ENCODE results near the gene DOK1. TPM values are rescaled to one million over a fixed set of nuclear protein-coding genes. Genes with fewer than 3 reads are reported as not detected.

The DOK1 gene
- total RNA-seq, 1 donor from 2014 or later, result 19.3 TPM

DNA sequence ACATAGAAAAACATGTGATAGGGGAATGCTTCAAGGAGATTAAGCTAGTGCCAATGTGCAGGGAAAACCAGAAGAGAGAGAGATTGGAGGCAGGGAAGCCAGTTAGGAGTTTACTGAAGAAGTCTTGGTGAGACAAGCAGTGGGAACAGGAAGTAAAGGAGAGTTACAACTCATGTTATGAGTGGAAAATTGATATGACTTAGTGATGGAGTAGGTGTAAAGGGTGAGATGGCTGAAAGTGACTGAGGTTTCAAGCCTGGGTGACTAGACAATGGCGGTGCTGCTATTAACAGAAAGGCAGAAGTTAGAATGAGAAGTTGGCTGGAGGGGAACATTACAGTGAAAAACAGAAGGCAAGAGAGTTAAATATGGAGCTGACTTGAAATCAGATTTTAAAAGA lies 16.5 kb downstream of the DOK1 start:
- H3K79me2 ChIP-seq (ENCODE audit: insufficient read depth, low read length), result no peaks in the 10 kb centered on the region
- H3K27me3 Mint-ChIP-seq (ENCODE audit: low read depth, unreplicated experiment), result no peaks in the 10 kb centered on the region
- H3K4me2 ChIP-seq (ENCODE audit: low read length), result no peak overlapping the region
- no peaks in the 10 kb centered on the region for H3K9me3 ChIP-seq (ENCODE audit: insufficient read depth, low read depth, low read length)
- DNase-seq (ENCODE audit: low read depth), result no peak
- peaks cover 23% of the 10 kb centered on the region for H3K4me1 Mint-ChIP-seq (ENCODE audit: low read depth, unreplicated experiment)
- H3K27ac Mint-ChIP-seq (ENCODE audit: unreplicated experiment), result no peak overlapping the region
- no peak for FAIRE-seq
- no peak overlapping the region for H3K4me3 ChIP-seq (ENCODE audit: insufficient read depth, low read depth, low read length)
- H3K9ac ChIP-seq (ENCODE audit: low read length), result no peak overlapping the region
- H3K36me3 Mint-ChIP-seq (ENCODE audit: low read depth, unreplicated experiment), result no peaks in the 10 kb centered on the region
- H4K20me1 ChIP-seq (ENCODE audit: insufficient read depth, low read length), result no peaks in the 10 kb centered on the region
- H3K27me3 ChIP-seq (ENCODE audit: insufficient read depth, low read length), result no peaks in the 10 kb centered on the region
- no peaks in the 10 kb centered on the region for H3K36me3 ChIP-seq (ENCODE audit: insufficient read depth, low read length)
- H3K4me3 Mint-ChIP-seq (ENCODE audit: unreplicated experiment), result no peak overlapping the region
- H3K9me3 Mint-ChIP-seq (ENCODE audit: unreplicated experiment), result no peaks in the 10 kb centered on the region
- TF ChIP-seq EZH2 (IDR thresholded peaks at IDR 0.05; ENCODE audit: insufficient read depth, low read length), result no peak
- H3K27ac ChIP-seq (ENCODE audit: low read depth, low read length), result no peak overlapping the region
- peaks cover 36% of the 10 kb centered on the region for H3K4me1 ChIP-seq (ENCODE audit: insufficient read depth, low read length)
- H2AFZ ChIP-seq (ENCODE audit: low read depth, low read length), result no peak overlapping the region

DNA sequence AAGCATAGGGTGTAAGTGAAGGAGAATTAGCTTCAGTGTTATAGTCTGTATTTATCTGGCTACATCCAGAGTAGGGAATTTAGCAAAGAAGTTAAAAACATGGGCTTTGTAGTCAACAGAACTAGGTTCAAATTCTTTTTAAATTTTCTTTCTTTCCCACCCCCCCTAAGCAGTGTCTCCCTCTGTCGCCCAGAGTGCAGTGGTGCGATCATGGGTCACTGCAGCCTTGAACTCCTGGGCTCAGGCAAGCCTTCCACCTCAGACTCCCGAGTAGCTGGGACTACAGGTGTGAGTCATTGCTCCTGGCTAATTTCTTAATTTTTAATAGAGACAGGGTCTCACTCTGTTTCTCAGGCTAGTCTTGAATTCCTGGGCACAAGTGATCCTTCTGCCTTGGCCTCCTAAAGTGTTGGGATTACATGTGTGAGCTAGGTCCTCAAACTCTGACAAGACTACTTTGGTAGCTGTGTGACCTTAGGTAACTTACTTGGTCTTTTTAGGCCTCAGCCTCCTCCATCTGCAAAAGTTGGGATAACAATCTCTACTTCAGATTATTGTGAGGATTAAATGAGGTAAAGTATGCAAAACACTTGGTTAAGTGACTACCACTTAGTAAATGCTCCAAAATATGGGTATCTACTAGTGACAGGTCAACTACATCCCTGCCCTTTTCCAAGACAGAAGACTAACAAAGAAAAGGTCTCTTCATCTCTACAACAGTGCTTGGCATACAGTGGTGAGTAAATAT lies 17.8 kb downstream of the DOK1 start:
- DNase-seq (ENCODE audit: low read depth), result no peak
- H3K4me1 ChIP-seq (ENCODE audit: insufficient read depth, low read length), result peaks cover 30% of the 10 kb centered on the region

GRCh38 chr2:74573747-74574562 lies 19.4 kb downstream of the DOK1 start:
- TF ChIP-seq, protein P1, sequence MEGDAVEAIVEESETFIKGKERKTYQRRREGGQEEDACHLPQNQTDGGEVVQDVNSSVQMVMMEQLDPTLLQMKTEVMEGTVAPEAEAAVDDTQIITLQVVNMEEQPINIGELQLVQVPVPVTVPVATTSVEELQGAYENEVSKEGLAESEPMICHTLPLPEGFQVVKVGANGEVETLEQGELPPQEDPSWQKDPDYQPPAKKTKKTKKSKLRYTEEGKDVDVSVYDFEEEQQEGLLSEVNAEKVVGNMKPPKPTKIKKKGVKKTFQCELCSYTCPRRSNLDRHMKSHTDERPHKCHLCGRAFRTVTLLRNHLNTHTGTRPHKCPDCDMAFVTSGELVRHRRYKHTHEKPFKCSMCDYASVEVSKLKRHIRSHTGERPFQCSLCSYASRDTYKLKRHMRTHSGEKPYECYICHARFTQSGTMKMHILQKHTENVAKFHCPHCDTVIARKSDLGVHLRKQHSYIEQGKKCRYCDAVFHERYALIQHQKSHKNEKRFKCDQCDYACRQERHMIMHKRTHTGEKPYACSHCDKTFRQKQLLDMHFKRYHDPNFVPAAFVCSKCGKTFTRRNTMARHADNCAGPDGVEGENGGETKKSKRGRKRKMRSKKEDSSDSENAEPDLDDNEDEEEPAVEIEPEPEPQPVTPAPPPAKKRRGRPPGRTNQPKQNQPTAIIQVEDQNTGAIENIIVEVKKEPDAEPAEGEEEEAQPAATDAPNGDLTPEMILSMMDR (IDR thresholded peaks at IDR 0.05; ENCODE audit: insufficient read depth, low read depth, low read length), result no peak
- no peaks in the 10 kb centered on the region for H3K9me3 Mint-ChIP-seq (ENCODE audit: unreplicated experiment)
- H3K4me3 Mint-ChIP-seq (ENCODE audit: unreplicated experiment), result no peak overlapping the region
- peak overlapping the region; percentile 14 for H3K4me3 ChIP-seq (ENCODE audit: insufficient read depth, low read depth, low read length)
- no peaks in the 10 kb centered on the region for H3K9me3 ChIP-seq (ENCODE audit: insufficient read depth, low read depth, low read length)
- no peaks in the 10 kb centered on the region for H3K36me3 ChIP-seq (ENCODE audit: insufficient read depth, low read length)
- peak overlapping the region; percentile 28 for H2AFZ ChIP-seq (ENCODE audit: low read depth, low read length)
- peaks cover 1% of the 10 kb centered on the region for H3K36me3 Mint-ChIP-seq (ENCODE audit: low read depth, unreplicated experiment)
- H3K9ac ChIP-seq (ENCODE audit: low read length), result no peak overlapping the region
- FAIRE-seq (peak; percentile 52), DNase-seq (ENCODE audit: low read depth) (no peak)
- peaks cover 19% of the 10 kb centered on the region for H3K4me1 ChIP-seq (ENCODE audit: insufficient read depth, low read length)
- H3K4me1 Mint-ChIP-seq (ENCODE audit: low read depth, unreplicated experiment), result peaks cover 13% of the 10 kb centered on the region
- peak overlapping the region; percentile 52 for H3K4me2 ChIP-seq (ENCODE audit: low read length)
- H3K27ac Mint-ChIP-seq (ENCODE audit: unreplicated experiment), result peak overlapping the region; percentile 4
- no peaks in the 10 kb centered on the region for H3K27me3 ChIP-seq (ENCODE audit: insufficient read depth, low read length)
- H3K27ac ChIP-seq (ENCODE audit: low read depth, low read length), result no peak overlapping the region
- H3K79me2 ChIP-seq (ENCODE audit: insufficient read depth, low read length), result no peaks in the 10 kb centered on the region
- H4K20me1 ChIP-seq (ENCODE audit: insufficient read depth, low read length), result no peaks in the 10 kb centered on the region
- no peaks in the 10 kb centered on the region for H3K27me3 Mint-ChIP-seq (ENCODE audit: low read depth, unreplicated experiment)

More for the DNA sequence above, 17.8 kb downstream of the DOK1 start:
- peaks cover 20% of the 10 kb centered on the region for H3K4me1 Mint-ChIP-seq (ENCODE audit: low read depth, unreplicated experiment)
- H3K27ac ChIP-seq (ENCODE audit: low read depth, low read length), result no peak overlapping the region
- H4K20me1 ChIP-seq (ENCODE audit: insufficient read depth, low read length), result no peaks in the 10 kb centered on the region
- no peak overlapping the region for H2AFZ ChIP-seq (ENCODE audit: low read depth, low read length)
- TF ChIP-seq, protein P1 (IDR thresholded peaks at IDR 0.05; ENCODE audit: insufficient read depth, low read depth, low read length), result no peak
- no peak for TF ChIP-seq EZH2 (IDR thresholded peaks at IDR 0.05; ENCODE audit: insufficient read depth, low read length)
- no peaks in the 10 kb centered on the region for H3K9me3 Mint-ChIP-seq (ENCODE audit: unreplicated experiment)
- H3K36me3 Mint-ChIP-seq (ENCODE audit: low read depth, unreplicated experiment), result no peaks in the 10 kb centered on the region
- no peak overlapping the region for H3K4me3 ChIP-seq (ENCODE audit: insufficient read depth, low read depth, low read length)
- H3K27ac Mint-ChIP-seq (ENCODE audit: unreplicated experiment), result no peak overlapping the region
- no peaks in the 10 kb centered on the region for H3K9me3 ChIP-seq (ENCODE audit: insufficient read depth, low read depth, low read length)
- FAIRE-seq, result no peak
- no peaks in the 10 kb centered on the region for H3K27me3 ChIP-seq (ENCODE audit: insufficient read depth, low read length)
- no peak overlapping the region for H3K4me2 ChIP-seq (ENCODE audit: low read length)
- H3K27me3 Mint-ChIP-seq (ENCODE audit: low read depth, unreplicated experiment), result no peaks in the 10 kb centered on the region
- H3K9ac ChIP-seq (ENCODE audit: low read length), result no peak overlapping the region
- no peaks in the 10 kb centered on the region for H3K36me3 ChIP-seq (ENCODE audit: insufficient read depth, low read length)
- no peaks in the 10 kb centered on the region for H3K79me2 ChIP-seq (ENCODE audit: insufficient read depth, low read length)
- H3K4me3 Mint-ChIP-seq (ENCODE audit: unreplicated experiment), result no peak overlapping the region
